Vagina (tissue), 2 donors: ENCODE results near the gene SIK3.

ENCODE experiments used
- POLR2A ChIP-seq, 2 donors: fragments of 450-650 bp; IDR thresholded peaks; one replicate each; pipeline ENCODE4 v1.6.1; 2017; ENCODE audit warnings: antibody characterized with exemption in 2 of 2, mild to moderate bottlenecking in 2 of 2, moderate library complexity in 2 of 2
- POLR2AphosphoS5 ChIP-seq, 2 donors: sonication (generic); formaldehyde crosslinking; IDR thresholded peaks; one replicate each; pipeline ENCODE4 v1.9.0; 2017; ENCODE audit warnings: antibody characterized with exemption in 2 of 2, mild to moderate bottlenecking in 2 of 2, low read depth in 1 of 2; ENCODE audit not compliant: insufficient read depth in 1 of 2
- TF ChIP-seq, protein P1 (sequence below), 3 experiments: fragments of 450-650 bp in 2 of 3; fragments of 200-600 bp in 1 of 3; sonication (generic) in 1 of 3; IDR thresholded peaks; one replicate each; pipeline ENCODE4 v1.5.1; 2017 to 2019; ENCODE audit warnings: antibody characterized with exemption in 3 of 3, mild to moderate bottlenecking in 2 of 3, moderate library complexity in 2 of 3

DNA sequence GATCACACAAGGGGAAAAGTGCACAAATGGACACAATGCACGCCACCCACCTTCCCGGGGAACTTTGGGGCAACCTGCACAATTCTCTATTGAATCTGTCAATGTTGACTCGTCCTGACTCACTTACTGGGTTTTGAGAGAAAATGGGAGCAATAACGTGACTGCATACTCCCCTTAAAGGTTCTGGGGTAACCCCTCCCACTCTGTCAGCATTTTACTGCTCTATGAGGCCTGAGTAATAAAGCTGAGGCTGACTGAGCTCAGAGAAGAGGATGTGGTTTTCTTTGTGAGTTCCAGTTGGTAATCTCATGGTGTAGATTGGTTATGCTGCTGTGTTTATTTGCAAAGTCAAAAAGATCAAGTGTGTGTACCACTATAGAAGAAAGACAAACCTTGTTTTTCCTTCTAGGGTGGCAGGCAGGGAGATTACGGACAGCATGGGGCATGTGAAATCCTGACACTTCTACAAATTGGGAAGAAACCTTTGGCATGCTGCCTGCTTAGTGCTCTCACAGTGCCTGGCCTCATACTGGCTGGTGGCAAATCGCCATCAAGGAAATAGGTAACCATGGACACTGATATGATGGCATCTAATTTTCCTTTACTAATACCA lies 244.7 kb downstream of the SIK3 start:
- TF ChIP-seq, protein P1, sequence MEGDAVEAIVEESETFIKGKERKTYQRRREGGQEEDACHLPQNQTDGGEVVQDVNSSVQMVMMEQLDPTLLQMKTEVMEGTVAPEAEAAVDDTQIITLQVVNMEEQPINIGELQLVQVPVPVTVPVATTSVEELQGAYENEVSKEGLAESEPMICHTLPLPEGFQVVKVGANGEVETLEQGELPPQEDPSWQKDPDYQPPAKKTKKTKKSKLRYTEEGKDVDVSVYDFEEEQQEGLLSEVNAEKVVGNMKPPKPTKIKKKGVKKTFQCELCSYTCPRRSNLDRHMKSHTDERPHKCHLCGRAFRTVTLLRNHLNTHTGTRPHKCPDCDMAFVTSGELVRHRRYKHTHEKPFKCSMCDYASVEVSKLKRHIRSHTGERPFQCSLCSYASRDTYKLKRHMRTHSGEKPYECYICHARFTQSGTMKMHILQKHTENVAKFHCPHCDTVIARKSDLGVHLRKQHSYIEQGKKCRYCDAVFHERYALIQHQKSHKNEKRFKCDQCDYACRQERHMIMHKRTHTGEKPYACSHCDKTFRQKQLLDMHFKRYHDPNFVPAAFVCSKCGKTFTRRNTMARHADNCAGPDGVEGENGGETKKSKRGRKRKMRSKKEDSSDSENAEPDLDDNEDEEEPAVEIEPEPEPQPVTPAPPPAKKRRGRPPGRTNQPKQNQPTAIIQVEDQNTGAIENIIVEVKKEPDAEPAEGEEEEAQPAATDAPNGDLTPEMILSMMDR (IDR thresholded peaks at IDR 0.05), result no peak
- TF ChIP-seq POLR2AphosphoS5 (IDR thresholded peaks at IDR 0.05; ENCODE audit: insufficient read depth in 1 of 2, low read depth in 1 of 2) (no peak), POLR2A (IDR thresholded peaks at IDR 0.05) (no peak)
